H1 (cell line): Measurements from ENCODE around the gene DMXL1. TPM values are rescaled to one million over a fixed set of nuclear protein-coding genes. Genes with fewer than 3 reads are reported as not detected.

Experiments used
- CTCF ChIA-PET: fragments of 300-600 bp; sonication (Branson Sonifier 250); formaldehyde crosslinking; loops from one replicate; lab custom pipeline; 2021; ENCODE audit not compliant: partially characterized antibody; lab: Charles Lee
- POLR2A ChIA-PET: fragments of 300-600 bp; sonication (Branson Sonifier 250); formaldehyde crosslinking; loops from one replicate; lab custom pipeline; 2021; ENCODE audit warnings: inconsistent platforms; ENCODE audit not compliant: partially characterized antibody; lab: Charles Lee
- DNase-seq, 2 experiments: peaks; one replicate each; pipeline versions ENCODE4 v3.0.0 to v3.0.0-alpha.2; 2010 to 2022; ENCODE audit warnings: low spot score in 2 of 2, low read depth in 1 of 2, mixed read lengths in 1 of 2
- FAIRE-seq: peaks from 2 replicates; lab custom pipeline; 2011; peaks lifted over from hg19 to GRCh38; lab: Jason Lieb, UNC
- H2AFZ ChIP-seq: 2 replicates; pipeline ENCODE4 v1.8.1; 2012; ENCODE audit warnings: low read length, inconsistent platforms
- H2AK5ac ChIP-seq: 2 replicates; pipeline ENCODE4 v1.6.1; 2013; ENCODE audit warnings: low read depth, low read length
- H2BK120ac ChIP-seq: replicated peaks from 2 replicates; pipeline ENCODE3; 2013; ENCODE audit warnings: low read depth, low read length, inconsistent platforms
- H2BK12ac ChIP-seq: 2 replicates; pipeline ENCODE4 v1.6.1; 2013; ENCODE audit warnings: low read depth, low read length
- H2BK15ac ChIP-seq: 2 replicates; pipeline ENCODE4 v1.6.1; 2013; ENCODE audit warnings: low read length
- H2BK20ac ChIP-seq: 2 replicates; pipeline ENCODE4 v1.6.1; 2013; ENCODE audit warnings: low read length
- H2BK5ac ChIP-seq: 2 replicates; pipeline ENCODE4 v1.6.1; 2013; ENCODE audit warnings: low read depth, low read length
- H3K14ac ChIP-seq: 2 replicates; pipeline ENCODE4 v1.6.1; 2013; ENCODE audit warnings: inconsistent platforms; ENCODE audit not compliant: insufficient read length
- H3K18ac ChIP-seq: 2 replicates; pipeline ENCODE4 v1.6.1; 2013; ENCODE audit warnings: low read length; ENCODE audit errors: extremely low read depth
- H3K23ac ChIP-seq: 2 replicates; pipeline ENCODE4 v1.6.1; 2013; ENCODE audit warnings: inconsistent platforms; ENCODE audit not compliant: insufficient read length
- H3K23me2 ChIP-seq: 2 replicates; pipeline ENCODE4 v1.6.1; 2013; ENCODE audit warnings: low read depth, low read length
- H3K27ac ChIP-seq: 2 replicates; pipeline ENCODE4 v1.6.1; 2011; ENCODE audit warnings: low read depth, low read length, inconsistent platforms
- H3K27me3 ChIP-seq, 4 experiments: replicated peaks in 1 of 4; 1 replicate in 1 of 4; 2 replicates in 3 of 4; pipeline versions ENCODE4 v1.6.1 to v1.8.1; 2011 to 2013; ENCODE audit warnings: low read length in 3 of 4, mild to moderate bottlenecking in 3 of 4, inconsistent platforms in 2 of 4, mixed read lengths in 2 of 4, moderate library complexity in 1 of 4; ENCODE audit not compliant: control insufficient read depth in 3 of 4, insufficient read depth in 3 of 4; ENCODE audit errors: extremely low read depth in 1 of 4
- H3K36me3 ChIP-seq, 4 experiments: 2 replicates each; pipeline versions ENCODE4 v1.6.1 to v1.8.1; 2011 to 2013; ENCODE audit warnings: mild to moderate bottlenecking in 4 of 4, low read length in 3 of 4, moderate library complexity in 2 of 4, control low read depth in 1 of 4, inconsistent platforms in 1 of 4; ENCODE audit not compliant: insufficient read depth in 4 of 4, control insufficient read depth in 2 of 4
- H3K4ac ChIP-seq: replicated peaks from 2 replicates; pipeline ENCODE3; 2013; ENCODE audit warnings: low read length, low read depth, mixed read lengths, inconsistent platforms; ENCODE audit not compliant: insufficient read length
- H3K4me1 ChIP-seq, 4 experiments: replicated peaks in 1 of 4; 1 replicate in 1 of 4; 2 replicates in 3 of 4; pipeline versions ENCODE4 v1.6.1 to v1.8.1; 2011 to 2013; ENCODE audit warnings: low read length in 3 of 4, inconsistent platforms in 2 of 4, mixed read lengths in 1 of 4; ENCODE audit not compliant: insufficient read depth in 4 of 4, control insufficient read depth in 3 of 4
- H3K4me2 ChIP-seq, 2 experiments: 2 replicates each; pipeline versions ENCODE4 v1.6.1 to v1.8.1; 2011 to 2013; ENCODE audit warnings: low read depth in 2 of 2, low read length in 2 of 2, control low read depth in 1 of 2, inconsistent platforms in 1 of 2, mild to moderate bottlenecking in 1 of 2; ENCODE audit not compliant: insufficient read depth in 1 of 2
- H3K4me3 ChIP-seq, 4 experiments: fragments of 200-600, 300-600 bp in 1 of 4; sonication (generic), shearing (Covaris generic), sonication (Bioruptor Twin) in 1 of 4; 2 replicates each; pipeline versions ENCODE4 v1.5.1 to v1.8.1; 2011 to 2016; ENCODE audit warnings: low read length in 4 of 4, low read depth in 3 of 4, control low read depth in 2 of 4, inconsistent platforms in 2 of 4, mild to moderate bottlenecking in 2 of 4, mixed read lengths in 1 of 4, moderate library complexity in 1 of 4; ENCODE audit not compliant: insufficient read depth in 2 of 4; ENCODE audit errors: extremely low read depth in 1 of 4
- H3K56ac ChIP-seq: replicated peaks from 2 replicates; pipeline ENCODE3; 2013; ENCODE audit warnings: low read depth, mild to moderate bottlenecking, mixed read lengths, low read length, inconsistent platforms; ENCODE audit not compliant: insufficient read length
- H3K79me1 ChIP-seq: 2 replicates; pipeline ENCODE4 v1.6.1; 2013; ENCODE audit warnings: low read depth, low read length, control low read depth
- H3K79me2 ChIP-seq, 2 experiments: 2 replicates each; pipeline versions ENCODE4 v1.6.1 to v1.8.1; 2012 to 2013; ENCODE audit warnings: low read length in 2 of 2, mild to moderate bottlenecking in 2 of 2, inconsistent platforms in 1 of 2; ENCODE audit not compliant: insufficient read depth in 2 of 2, control insufficient read depth in 1 of 2
- H3K9ac ChIP-seq, 4 experiments: replicated peaks in 1 of 4; 1 replicate in 1 of 4; 2 replicates in 3 of 4; pipeline versions ENCODE4 v1.6.1 to v1.8.1; 2011 to 2013; ENCODE audit warnings: low read depth in 3 of 4, low read length in 3 of 4, control low read depth in 2 of 4, mild to moderate bottlenecking in 2 of 4, moderate library complexity in 2 of 4, inconsistent platforms in 1 of 4; ENCODE audit errors: extremely low read depth in 1 of 4
- H3K9me3 ChIP-seq, 2 experiments: 2 replicates each; pipeline versions ENCODE4 v1.6.1 to v1.8.1; 2012 to 2013; ENCODE audit warnings: mild to moderate bottlenecking in 2 of 2, moderate library complexity in 2 of 2, control low read depth in 1 of 2, inconsistent platforms in 1 of 2, low read depth in 1 of 2, low read length in 1 of 2, mixed read lengths in 1 of 2; ENCODE audit not compliant: insufficient read depth in 2 of 2
- H4K20me1 ChIP-seq, 2 experiments: replicated peaks in 1 of 2; 2 replicates each; pipeline versions ENCODE3 to v1.8.1; 2011 to 2013; ENCODE audit warnings: inconsistent platforms in 2 of 2, low read length in 2 of 2, mild to moderate bottlenecking in 1 of 2; ENCODE audit not compliant: insufficient read depth in 2 of 2, control insufficient read depth in 1 of 2
- H4K5ac ChIP-seq: 2 replicates; pipeline ENCODE4 v1.6.1; 2013; ENCODE audit warnings: low read length, low read depth, mixed read lengths, inconsistent platforms; ENCODE audit not compliant: insufficient read length
- H4K8ac ChIP-seq: 2 replicates; pipeline ENCODE4 v1.8.0; 2013; ENCODE audit warnings: mild to moderate bottlenecking, moderate library complexity, low read length, inconsistent platforms; ENCODE audit not compliant: insufficient read depth; ENCODE audit errors: extremely low read depth
- H4K91ac ChIP-seq: replicated peaks from 2 replicates; pipeline ENCODE3; 2013; ENCODE audit warnings: low read length, mixed read lengths, inconsistent platforms; ENCODE audit not compliant: insufficient read length
- EP300 ChIP-seq, 2 experiments: IDR thresholded peaks; 1 replicate in 1 of 2; 2 replicates in 1 of 2; pipeline ENCODE4 v1.6.1; 2011 to 2012; ENCODE audit warnings: low read depth in 2 of 2, low read length in 2 of 2, mild to moderate bottlenecking in 2 of 2, borderline replicate concordance in 1 of 2, inconsistent platforms in 1 of 2, moderate library complexity in 1 of 2
- WGBS, 2 experiments: shearing (Covaris generic) in 1 of 2; methylation state at CpG; one replicate each; pipeline versions ENCODE4 v1.1.6 to v1.1.7; 2013 to 2015; ENCODE audit warnings: low lambda C conversion rate in 2 of 2, mixed read lengths in 2 of 2, inconsistent platforms in 1 of 2, low coverage in 1 of 2, missing lambda C conversion rate in 1 of 2; ENCODE audit not compliant: insufficient replicate concordance in 2 of 2, insufficient coverage in 1 of 2, insufficient read length in 1 of 2; ENCODE audit errors: extremely low coverage in 1 of 2, missing lambda C conversion rate in 1 of 2; 5-methylcytosine and 5-hydroxymethylcytosine counted together
- polyA plus RNA-seq, 7 experiments: library from polyadenylated mRNA; depleted of rRNA in 3 of 7; stranded (reverse) in 5 of 7; unstranded in 2 of 7; fragments of >200 nt in 5 of 7; fragments of 200-250 nt in 2 of 7; gene quantifications; 1 replicate in 5 of 7; 2 replicates in 1 of 7; 4 replicates in 1 of 7; pipeline versions ENCODE4 v1.2.1 to v1.2.3, GENCODE V29; 2011 to 2013; ENCODE audit warnings: missing spikeins in 2 of 7, mixed read lengths in 2 of 7
- total RNA-seq: library from RNA; stranded (reverse); fragmentation: NEBNext Ultra II Directional; extraction: Animal tissue kit (Norgen Biotek cat#: 25700); gene quantifications from 2 replicates; pipeline ENCODE4 v1.2.1, GENCODE V29; 2021

DMXL1 gene
- total and polyA plus RNA-seq, 2 of the 8 experiments (the other 6 are each of a cell fraction or from before 2014, with no cell fraction given) = 10.1 to 43.9 TPM

DNA sequence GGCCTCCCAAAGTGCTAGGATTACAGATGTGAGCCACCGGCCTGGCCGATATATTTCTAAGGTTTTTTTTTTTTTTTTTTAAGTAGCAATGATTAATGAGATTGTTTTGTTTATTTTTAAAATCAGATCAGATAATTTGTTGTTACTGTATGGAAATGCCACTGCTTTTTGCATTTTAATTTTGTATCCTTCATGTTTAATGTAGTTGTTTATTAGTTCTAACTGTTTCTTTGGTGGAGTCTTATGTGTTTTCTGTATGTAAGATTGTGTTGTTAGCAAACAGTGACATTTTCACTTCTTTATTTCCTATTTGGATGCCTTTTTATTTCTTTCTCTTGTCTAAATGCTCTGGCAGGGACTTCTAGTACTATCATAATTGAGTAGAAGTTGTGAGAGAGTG lies 87.3 kb downstream of the DMXL1 start:
- Histone ChIP-seq H3K4me2 (no peak overlapping the region), H3K27me3 (no peaks in the 10 kb centered on the region), H4K8ac (no peak overlapping the region), H3K79me2 (no peaks in the 10 kb centered on the region), H2AK5ac (no peak overlapping the region), H3K9me3 (no peaks in the 10 kb centered on the region), H2BK20ac (no peak overlapping the region), H3K4ac (no peak overlapping the region), H4K91ac (no peak overlapping the region), H4K5ac (no peak overlapping the region), H3K23me2 (no peaks in the 10 kb centered on the region), H2BK5ac (no peak overlapping the region), H3K79me1 (peaks cover 4% of the 10 kb centered on the region; the same call in 1 of the 2 replicates), H3K4me1 (no peaks in the 10 kb centered on the region), H2BK120ac (no peak overlapping the region), H3K36me3 (peaks cover 0 to 20% (median 5%) of the 10 kb centered on the region in 4 experiments; a peak in 3 of 8 replicates), H2BK12ac (no peak overlapping the region), H3K56ac (no peak overlapping the region), H3K4me3 (no peak overlapping the region), H2BK15ac (no peak overlapping the region), H4K20me1 (no peaks in the 10 kb centered on the region), H3K27ac (no peak overlapping the region), H3K14ac (no peak overlapping the region), H3K18ac (no peak overlapping the region), H3K23ac (no peak overlapping the region), H2AFZ (no peak overlapping the region), H3K9ac (no peak overlapping the region)
- DNase-seq = no peak
- 100% methylated on average over 2 of the region's 2 CpGs; no CpG with 5 or more reads in 1 of the 2 experiments for WGBS, 2 experiments
- TF ChIP-seq EP300 (IDR thresholded peaks at IDR 0.05; ENCODE audit: borderline replicate concordance in 1 of 2, low read depth in 2 of 2, low read length in 2 of 2) = no peak
- CTCF ChIA-PET = interaction anchor here (0.6 kb wide), 1 partner anchor 243 kb away, joined by 3 read pairs; no protein-coding TSS in a partner anchor
- no peak for FAIRE-seq
- POLR2A ChIA-PET = interaction anchor here (0.8 kb wide), 1 partner anchor 14 kb away, joined by 3 read pairs; no protein-coding TSS in a partner anchor
